GM12801 (cell line): Measurements from ENCODE around the gene TBC1D19.

Source experiments
- CTCF ChIP-seq: IDR thresholded peaks from one replicate; pipeline ENCODE4 v1.5.1; 2011; ENCODE audit warnings: control low read depth; ENCODE audit not compliant: insufficient read length; ENCODE audit errors: extremely low read depth

Gene TBC1D19

GRCh38 chr4:26785312-26785711 lies 201.4 kb downstream of the TBC1D19 start:
- TF ChIP-seq CTCF = no peak

DNA sequence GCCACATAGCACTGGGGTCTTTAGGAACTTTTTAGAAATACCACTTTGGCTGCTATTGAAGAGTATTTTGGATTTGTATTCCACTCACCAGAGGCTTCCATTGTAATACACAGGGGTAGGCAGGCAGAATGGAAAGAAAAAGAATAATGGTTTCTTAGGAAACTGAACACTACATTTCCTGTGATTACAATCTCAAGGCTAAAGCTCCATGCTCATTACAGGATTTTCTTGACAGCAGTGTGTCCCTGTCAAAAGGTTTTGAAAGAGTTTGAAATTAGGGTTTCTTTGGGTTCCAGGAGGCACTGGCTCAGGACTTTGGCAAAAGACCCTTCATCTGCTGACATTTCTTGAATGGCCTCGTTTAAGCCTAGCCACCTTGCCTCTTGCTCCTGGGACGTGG lies 201.9 kb downstream of the TBC1D19 start:
- TF ChIP-seq CTCF = no peak

DNA sequence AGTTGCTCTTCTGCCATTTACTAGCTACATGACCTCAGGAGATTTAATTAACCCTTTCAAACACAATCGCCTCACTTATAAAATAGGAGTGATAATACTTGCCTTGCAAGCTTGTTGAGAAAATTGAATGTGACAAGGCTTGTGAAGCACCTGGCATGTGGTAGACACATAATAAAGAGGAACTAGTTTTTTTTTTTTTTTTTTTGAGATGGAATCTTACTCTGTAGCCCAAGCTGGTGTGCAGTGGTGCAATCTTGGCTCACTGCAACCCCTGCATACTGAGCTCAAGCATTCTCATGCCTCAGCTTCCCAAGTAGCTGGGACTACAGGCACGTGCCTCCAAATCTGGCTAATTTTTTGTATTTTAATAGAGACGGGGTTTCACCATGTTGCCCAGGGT lies 203.0 kb downstream of the TBC1D19 start:
- no peak for TF ChIP-seq CTCF

DNA sequence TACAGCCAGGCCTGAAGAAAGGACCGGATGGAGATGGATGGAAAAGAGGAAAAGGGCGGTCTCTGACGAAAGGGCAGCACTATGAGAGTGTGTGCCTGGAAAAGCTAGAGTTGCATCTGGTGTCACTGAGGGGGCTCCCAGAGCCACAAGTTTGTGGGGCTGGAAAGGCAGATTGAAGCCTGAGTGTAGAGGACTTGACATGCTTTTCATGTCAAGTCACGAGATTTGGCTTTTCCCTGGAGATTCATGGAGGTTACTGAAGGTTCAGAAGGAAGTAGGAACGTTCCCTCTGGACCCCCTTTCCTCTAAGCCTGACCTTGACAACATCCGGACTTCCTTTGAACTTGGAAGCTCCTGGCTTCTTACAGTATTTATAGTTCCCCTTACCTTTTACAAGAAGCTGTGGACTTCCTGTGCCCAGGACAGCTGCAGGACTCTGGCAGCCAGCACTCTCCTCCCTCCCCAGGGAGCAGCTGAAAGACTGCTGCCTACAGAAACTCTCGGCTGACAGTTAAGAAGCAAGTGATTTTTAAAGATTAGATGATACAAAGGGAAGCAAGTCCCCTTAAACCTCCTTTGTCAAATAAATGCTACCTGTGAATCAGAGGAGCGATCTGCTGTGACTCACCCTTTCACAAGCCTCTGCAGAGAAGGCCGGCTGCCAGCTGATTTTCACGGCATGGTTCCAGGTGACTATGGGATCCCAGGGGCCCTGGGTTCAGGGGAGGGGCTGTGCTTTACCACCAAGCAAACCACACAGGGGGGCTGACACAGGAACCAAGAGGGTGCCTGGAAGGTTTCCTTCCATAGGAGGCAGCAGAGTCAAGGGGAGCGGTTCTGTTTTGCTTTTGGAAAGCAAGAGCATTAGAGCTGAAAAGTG lies 203.8 kb downstream of the TBC1D19 start:
- no peak for TF ChIP-seq CTCF

- no peak for TF ChIP-seq CTCF
Observed at GRCh38 chr4:26788341-26788733, 204.5 kb downstream of the TBC1D19 start.

DNA sequence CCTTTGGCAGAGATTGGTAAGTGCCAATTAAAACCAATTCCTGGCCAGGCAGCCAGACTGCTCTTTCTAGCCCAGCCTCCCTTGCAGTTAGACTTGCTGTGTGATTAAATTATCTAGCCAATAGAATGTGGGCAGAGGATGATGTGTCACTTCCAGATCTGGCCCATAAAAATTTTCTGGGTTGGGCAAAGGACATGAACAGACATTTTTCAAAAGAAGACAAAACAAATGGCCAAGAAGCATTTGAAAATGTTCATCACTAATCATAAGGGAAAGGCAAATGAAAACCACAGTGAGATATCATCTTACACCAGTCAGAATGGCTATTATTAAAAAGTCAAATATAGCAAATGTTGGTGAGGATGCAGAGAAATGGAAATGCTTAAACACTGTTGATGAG lies 205.3 kb downstream of the TBC1D19 start:
- TF ChIP-seq CTCF = no peak

- no peak for TF ChIP-seq CTCF
Observed at GRCh38 chr4:26791346-26791745, 207.5 kb downstream of the TBC1D19 start.
